Measurements from ENCODE around the gene LIPT2.

- TF ChIP-seq, protein P1, sequence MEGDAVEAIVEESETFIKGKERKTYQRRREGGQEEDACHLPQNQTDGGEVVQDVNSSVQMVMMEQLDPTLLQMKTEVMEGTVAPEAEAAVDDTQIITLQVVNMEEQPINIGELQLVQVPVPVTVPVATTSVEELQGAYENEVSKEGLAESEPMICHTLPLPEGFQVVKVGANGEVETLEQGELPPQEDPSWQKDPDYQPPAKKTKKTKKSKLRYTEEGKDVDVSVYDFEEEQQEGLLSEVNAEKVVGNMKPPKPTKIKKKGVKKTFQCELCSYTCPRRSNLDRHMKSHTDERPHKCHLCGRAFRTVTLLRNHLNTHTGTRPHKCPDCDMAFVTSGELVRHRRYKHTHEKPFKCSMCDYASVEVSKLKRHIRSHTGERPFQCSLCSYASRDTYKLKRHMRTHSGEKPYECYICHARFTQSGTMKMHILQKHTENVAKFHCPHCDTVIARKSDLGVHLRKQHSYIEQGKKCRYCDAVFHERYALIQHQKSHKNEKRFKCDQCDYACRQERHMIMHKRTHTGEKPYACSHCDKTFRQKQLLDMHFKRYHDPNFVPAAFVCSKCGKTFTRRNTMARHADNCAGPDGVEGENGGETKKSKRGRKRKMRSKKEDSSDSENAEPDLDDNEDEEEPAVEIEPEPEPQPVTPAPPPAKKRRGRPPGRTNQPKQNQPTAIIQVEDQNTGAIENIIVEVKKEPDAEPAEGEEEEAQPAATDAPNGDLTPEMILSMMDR (conservative IDR thresholded peaks at IDR 0.05 in 1 of 2, IDR thresholded peaks at IDR 0.05 in 1 of 2; ENCODE audit: extremely low read depth in 1 of 2, insufficient read depth in 1 of 2, low read depth in 1 of 2, low read length in 2 of 2): no peak
- TF ChIP-seq EZH2 (IDR thresholded peaks at IDR 0.05; ENCODE audit: borderline replicate concordance, low read length): no peak
Observed at GRCh38 chr11:74507582-74507981, 14.1 kb upstream of the LIPT2 start.
